NCI-H146 (cell line): ENCODE results near the gene TMEM123.

Experiments used
- DNase-seq: peaks from one replicate; lab custom pipeline; 2025; lab: John Stamatoyannopoulos, UW

TMEM123 gene

DNA sequence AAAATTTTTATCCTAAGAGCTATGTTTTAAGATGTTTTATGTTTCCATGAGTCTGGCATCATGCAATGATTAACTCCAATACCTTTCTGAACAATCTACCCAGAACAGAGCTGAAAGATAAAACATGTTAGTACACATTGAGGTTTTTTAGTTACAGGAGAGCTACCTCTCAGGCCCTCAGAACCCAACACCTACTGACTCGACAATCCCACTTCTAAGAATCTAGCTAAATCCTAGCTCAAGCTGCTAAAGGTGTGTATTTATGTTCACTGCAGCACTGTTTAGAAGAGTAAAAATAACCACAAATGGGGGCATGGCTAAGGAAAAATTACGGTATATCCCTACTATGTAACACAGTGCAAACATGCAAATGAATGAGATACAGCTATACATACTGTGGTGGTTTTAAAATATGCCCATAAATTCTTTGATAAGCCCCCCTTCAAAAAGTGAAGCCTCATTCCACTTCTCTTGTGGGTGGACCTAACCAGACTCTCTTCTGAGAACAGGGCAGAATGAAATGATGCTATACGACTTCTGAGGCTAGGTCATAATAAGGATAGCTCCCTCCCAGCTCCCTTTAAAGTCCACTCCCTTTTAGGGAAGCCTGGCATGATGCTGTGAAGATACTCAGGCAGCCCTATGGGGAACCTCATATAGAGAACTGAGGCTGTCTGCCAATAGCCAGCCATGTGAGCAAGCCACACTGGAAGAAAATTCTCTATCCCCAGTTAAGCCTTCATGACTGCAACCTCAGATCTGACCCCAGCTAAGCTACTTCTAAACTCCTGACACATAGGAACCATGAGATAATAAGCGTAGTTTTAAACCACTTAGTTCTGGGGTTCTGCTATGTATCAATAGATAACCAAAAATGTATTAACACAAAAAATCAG lies 29.5 kb downstream of the TMEM123 start:
- no peak for DNase-seq

DNA sequence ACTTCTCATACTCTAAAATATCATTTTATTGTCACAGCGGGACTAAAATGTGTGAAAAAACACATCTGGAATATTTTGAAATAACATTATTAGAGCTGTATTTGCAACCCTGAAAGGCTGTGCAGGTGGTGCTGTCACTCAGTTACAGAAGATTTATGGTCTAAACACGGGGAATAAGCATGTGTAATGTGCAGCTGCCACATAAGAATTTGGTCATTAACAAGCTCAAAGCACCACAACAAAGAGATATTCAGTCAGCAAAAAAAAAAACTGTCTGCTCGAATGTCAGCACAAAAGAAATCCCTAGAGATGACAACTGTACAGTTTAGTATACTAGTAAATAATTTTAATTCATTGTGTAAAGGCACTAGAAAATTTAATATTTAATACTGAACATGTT lies 31.3 kb downstream of the TMEM123 start:
- DNase-seq: peak; percentile 74

DNA sequence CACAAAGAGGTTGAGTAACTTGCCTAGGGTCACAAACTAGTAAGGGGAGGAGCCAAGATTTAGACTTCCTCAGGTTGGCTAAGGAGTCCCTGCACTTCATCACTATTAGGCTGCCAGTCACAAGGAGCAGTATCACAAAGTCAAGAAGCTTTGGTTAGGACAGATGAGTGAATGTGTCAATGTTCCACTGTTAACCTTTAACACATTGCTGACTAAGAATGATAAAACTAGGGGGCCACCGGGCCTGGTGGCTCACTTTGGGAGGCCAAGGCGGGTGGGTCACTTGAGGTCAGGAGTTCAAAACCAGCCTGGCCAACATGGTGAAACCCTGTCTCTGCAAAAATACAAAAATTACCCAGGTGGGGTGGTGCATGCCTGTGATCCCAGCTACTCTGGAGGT lies 32.0 kb downstream of the TMEM123 start:
- DNase-seq: no peak

GRCh38 chr11:102419181-102419580 lies 33.4 kb downstream of the TMEM123 start:
- no peak for DNase-seq

GRCh38 chr11:102416976-102417375 lies 35.6 kb downstream of the TMEM123 start:
- no peak for DNase-seq

GRCh38 chr11:102415304-102415916 lies 37.2 kb downstream of the TMEM123 start:
- no peak for DNase-seq

- DNase-seq: no peak
Observed at GRCh38 chr11:102414559-102414958, 38.0 kb downstream of the TMEM123 start.

- no peak for DNase-seq
Observed at GRCh38 chr11:102413497-102413896, 39.1 kb downstream of the TMEM123 start.

- no peak for DNase-seq
Observed at GRCh38 chr11:102411142-102411541, 41.4 kb downstream of the TMEM123 start.

- no peak for DNase-seq
Observed at GRCh38 chr11:102410382-102410784, 42.2 kb downstream of the TMEM123 start.

- no peak for DNase-seq
Observed at GRCh38 chr11:102408339-102408738, 44.2 kb downstream of the TMEM123 start.

DNA sequence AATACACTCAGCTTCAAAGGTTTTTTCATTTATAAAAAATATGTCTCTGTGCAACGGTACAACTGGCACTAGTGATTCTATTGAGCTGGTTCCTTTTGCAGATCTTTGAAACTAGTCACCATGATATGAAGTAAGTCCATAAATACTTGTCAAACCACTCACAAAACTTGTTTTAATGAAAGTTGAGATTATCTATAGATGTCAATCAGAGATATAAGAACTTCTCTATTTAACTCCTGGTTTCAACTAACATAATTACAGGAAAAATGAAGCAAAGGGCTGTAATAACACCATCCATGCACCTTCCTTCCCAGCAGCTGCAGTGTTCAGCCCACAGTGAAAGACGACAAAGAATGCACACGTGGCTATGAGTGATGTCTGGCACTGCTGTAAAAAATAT lies 44.7 kb downstream of the TMEM123 start:
- no peak for DNase-seq

- no peak for DNase-seq
Observed at GRCh38 chr11:102406099-102406498, 46.5 kb downstream of the TMEM123 start.

DNA sequence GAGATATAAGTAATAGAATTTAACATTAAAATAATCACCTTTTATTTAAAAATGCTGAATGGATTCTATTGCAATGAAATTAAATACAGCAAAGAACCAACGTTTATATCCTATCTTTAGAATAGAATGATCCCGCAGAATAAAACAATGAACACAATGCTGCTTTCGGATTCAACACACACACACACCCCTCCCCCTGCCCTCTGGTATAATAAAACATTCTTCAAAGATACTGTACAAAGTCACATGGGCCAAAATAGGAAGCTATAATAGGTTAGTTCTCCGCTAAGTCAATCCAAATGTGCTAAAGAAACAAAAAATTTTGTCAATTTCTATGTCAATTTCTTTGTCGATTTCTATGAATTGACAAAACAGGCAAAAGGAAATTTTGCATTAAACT lies 47.1 kb downstream of the TMEM123 start:
- DNase-seq: no peak

DNA sequence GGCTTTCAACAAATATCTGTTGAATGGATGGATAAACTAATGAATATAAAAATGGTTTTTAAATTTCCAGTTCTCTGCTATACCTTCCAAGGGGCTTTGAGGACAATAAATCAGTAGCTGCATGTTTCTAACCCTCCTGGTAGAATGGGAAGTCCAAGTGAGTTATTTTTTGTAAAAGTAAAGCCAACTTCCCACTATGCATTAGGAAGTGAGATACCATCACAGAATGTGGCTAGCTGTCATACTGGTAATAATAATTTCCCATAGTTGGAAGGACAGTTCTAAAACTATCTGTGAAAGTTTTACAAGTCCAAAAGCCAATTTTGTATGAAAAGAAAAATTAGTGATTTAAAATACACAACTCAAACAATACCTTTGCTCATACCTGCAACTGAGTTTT lies 50.0 kb downstream of the TMEM123 start:
- no peak for DNase-seq

DNA sequence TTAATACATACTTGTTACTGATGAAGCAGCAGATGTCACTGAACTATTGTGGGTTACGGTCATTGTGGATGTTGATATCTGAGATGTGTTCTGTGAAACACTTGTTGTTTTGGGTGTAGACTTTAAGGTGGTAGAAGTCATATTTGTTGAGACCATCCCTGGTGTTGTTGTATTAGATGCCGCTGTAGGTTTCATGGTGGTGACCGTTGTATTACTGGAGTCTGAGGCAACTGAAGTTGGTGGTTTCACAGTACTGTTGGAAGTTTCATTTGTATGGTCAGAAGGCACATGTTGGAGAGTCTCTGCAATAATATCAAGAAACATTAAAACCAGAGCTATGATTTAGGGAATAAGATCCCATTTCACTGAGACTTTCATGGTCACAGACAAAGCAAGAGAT lies 50.7 kb downstream of the TMEM123 start:
- no peak for DNase-seq

GRCh38 chr11:102400603-102401002 lies 52.0 kb downstream of the TMEM123 start:
- DNase-seq: no peak

DNA sequence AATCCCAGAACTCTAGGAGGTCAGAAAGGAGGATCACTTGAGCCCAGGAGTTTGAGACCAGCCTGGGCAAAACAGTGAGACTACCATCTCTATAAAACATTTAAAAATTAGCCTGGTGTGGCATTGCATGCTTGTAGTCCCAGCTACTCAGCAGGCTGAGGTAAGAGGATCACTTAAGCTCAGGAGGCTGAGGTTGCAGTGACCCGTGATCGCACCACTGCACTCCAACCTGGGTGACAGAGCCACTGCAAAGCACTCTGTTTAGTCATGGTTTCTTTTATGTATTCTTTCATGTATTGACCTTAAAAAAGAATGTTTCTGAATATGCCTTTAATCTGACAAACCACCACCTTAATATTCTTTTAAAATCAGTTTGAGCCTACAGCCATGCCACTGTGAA lies 53.4 kb downstream of the TMEM123 start:
- no peak for DNase-seq

- no peak for DNase-seq
Observed at GRCh38 chr11:102398297-102398696, 54.3 kb downstream of the TMEM123 start.

GRCh38 chr11:102396708-102397563 lies 55.6 kb downstream of the TMEM123 start:
- no peak for DNase-seq

DNA sequence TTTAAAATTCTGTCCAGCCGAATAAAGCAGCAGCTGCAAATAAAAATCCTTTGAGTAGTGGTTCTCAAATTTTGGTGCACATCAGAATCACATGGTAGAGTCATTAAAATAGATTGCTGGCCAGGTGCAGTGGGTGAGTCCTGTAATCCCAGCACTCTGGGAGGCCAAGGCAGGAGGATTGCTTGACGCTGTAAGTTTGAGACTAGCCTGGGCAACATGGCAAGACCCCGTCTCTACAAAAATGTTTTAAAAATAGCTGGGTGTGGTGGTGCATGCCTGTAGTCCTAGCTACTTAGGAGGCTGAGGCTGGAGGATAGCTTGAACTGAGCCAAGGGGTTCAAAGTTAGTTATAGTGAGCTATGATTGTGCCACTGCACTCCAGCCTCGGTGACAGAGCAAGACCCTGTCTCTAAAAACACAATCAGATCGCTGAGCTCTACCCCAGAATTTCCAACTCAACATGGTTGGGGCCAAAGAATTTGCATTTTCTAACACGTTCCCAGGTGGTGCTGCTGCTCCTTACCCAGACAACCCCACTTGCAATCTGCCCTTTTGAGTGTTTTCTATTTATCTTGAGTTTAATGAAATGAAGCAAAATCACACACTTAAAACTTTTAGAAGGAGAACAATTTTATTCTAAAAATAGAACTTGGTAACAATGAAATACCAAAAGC lies 56.7 kb downstream of the TMEM123 start:
- DNase-seq: no peak

DNA sequence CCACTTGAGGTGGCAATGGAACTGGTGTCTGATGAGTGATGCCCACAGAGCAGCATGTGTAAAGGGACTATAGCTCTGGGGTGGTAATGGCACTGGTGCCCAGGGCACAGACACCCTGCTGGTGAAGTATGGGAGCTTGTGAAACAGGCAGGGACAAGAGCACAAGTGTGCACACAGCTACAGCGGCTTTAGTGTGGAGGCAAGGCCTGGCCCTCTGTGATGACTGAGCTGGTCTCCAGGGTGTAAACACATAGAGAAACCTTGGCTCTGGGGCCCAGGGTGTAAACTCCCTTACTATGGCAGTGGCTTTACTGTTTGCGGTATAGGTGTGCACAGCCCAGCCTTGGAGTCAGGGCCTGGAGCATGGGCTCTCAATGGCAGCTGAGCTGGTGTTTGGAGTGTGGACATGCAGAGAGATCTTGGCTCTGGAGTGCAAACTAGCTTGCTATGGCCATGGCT lies 59.3 kb downstream of the TMEM123 start:
- DNase-seq: no peak
